Peyer's patch (tissue), 4 donors: ENCODE results near the gene BCLAF1. TPM values are rescaled to one million over a fixed set of nuclear protein-coding genes. Genes with fewer than 3 reads are reported as not detected.

Source experiments
- DNase-seq, 3 donors: peaks; one replicate each; pipeline ENCODE4 v3.0.0-alpha.2; 2017 to 2019
- H3K27ac ChIP-seq, 4 donors: fragments of 200-600 bp; sonication (generic); one replicate each; pipeline ENCODE4 v1.5.1; 2016 to 2019
- H3K27me3 ChIP-seq, 2 donors: fragments of 200-600 bp; sonication (generic); one replicate each; pipeline ENCODE4 v1.5.1; 2019
- H3K36me3 ChIP-seq, 3 donors: fragments of 200-600 bp; sonication (generic); one replicate each; pipeline ENCODE4 v1.5.1; 2016 to 2019
- H3K4me1 ChIP-seq, 4 donors: fragments of 200-600 bp; sonication (generic); one replicate each; pipeline ENCODE4 v1.5.1; 2016 to 2019
- H3K4me3 ChIP-seq, 4 donors: fragments of 200-600 bp; sonication (generic); 1 replicate in 3 of 4; 2 replicates in 1 of 4; pipeline ENCODE4 v1.5.1; 2016 to 2019; ENCODE audit warnings: mild to moderate bottlenecking in 1 of 4
- H3K9me3 ChIP-seq, 4 donors: fragments of 200-600 bp; sonication (generic); one replicate each; pipeline ENCODE4 v1.5.1; 2016 to 2019; ENCODE audit warnings: mild to moderate bottlenecking in 1 of 4
- CTCF ChIP-seq, 6 experiments: fragments of 450-650 bp in 4 of 6; fragments of 200-600 bp in 2 of 6; sonication (generic) in 1 of 6; IDR thresholded peaks; one replicate each; pipeline ENCODE4 v1.5.1; 2017 to 2019; ENCODE audit warnings: antibody characterized with exemption in 6 of 6, mild to moderate bottlenecking in 3 of 6, moderate library complexity in 1 of 6
- POLR2A ChIP-seq, 2 donors: fragments of 450-650 bp; IDR thresholded peaks; one replicate each; pipeline ENCODE4 v1.5.1; 2017; ENCODE audit warnings: antibody characterized with exemption in 2 of 2, mild to moderate bottlenecking in 2 of 2, moderate library complexity in 2 of 2
- total RNA-seq, 4 donors: library from RNA; depleted of rRNA; stranded (reverse); fragments of >200 nt; gene quantifications; one replicate each; pipeline ENCODE4 v1.1.0, GENCODE V29; 2016

BCLAF1 gene
- total RNA-seq, 4 donors from 2014 or later = 110 to 639 (median 135) TPM

- H3K4me3 ChIP-seq = no peak overlapping the region
- no peak for DNase-seq
- no peaks in the 10 kb centered on the region for H3K27me3 ChIP-seq
- TF ChIP-seq POLR2A (IDR thresholded peaks at IDR 0.05) = no peak
- no peak for TF ChIP-seq CTCF (IDR thresholded peaks at IDR 0.05)
- H3K36me3 ChIP-seq = no peaks in the 10 kb centered on the region
- no peaks in the 10 kb centered on the region for H3K9me3 ChIP-seq
- no peak overlapping the region for H3K27ac ChIP-seq
- no peaks in the 10 kb centered on the region for H3K4me1 ChIP-seq
Observed at GRCh38 chr6:136334853-136335252, 45.2 kb upstream of the BCLAF1 start.

GRCh38 chr6:136334465-136334846, 44.8 kb upstream of the BCLAF1 start:
- Histone ChIP-seq H3K4me3 (no peak overlapping the region), H3K9me3 (no peaks in the 10 kb centered on the region), H3K27ac (no peak overlapping the region), H3K27me3 (no peaks in the 10 kb centered on the region), H3K4me1 (no peaks in the 10 kb centered on the region), H3K36me3 (no peaks in the 10 kb centered on the region)
- TF ChIP-seq POLR2A (IDR thresholded peaks at IDR 0.05) (no peak), CTCF (IDR thresholded peaks at IDR 0.05) (no peak)
- DNase-seq = no peak

- no peak overlapping the region for H3K27ac ChIP-seq
- no peaks in the 10 kb centered on the region for H3K36me3 ChIP-seq
- DNase-seq = no peak
- no peaks in the 10 kb centered on the region for H3K27me3 ChIP-seq
- no peak overlapping the region for H3K4me3 ChIP-seq
- H3K9me3 ChIP-seq = no peaks in the 10 kb centered on the region
- H3K4me1 ChIP-seq = no peaks in the 10 kb centered on the region
- TF ChIP-seq CTCF (IDR thresholded peaks at IDR 0.05) (no peak), POLR2A (IDR thresholded peaks at IDR 0.05) (no peak)
Observed at GRCh38 chr6:136333824-136334464, 44.3 kb upstream of the BCLAF1 start.

- Histone ChIP-seq H3K4me3 (no peak overlapping the region), H3K36me3 (no peaks in the 10 kb centered on the region), H3K27me3 (no peaks in the 10 kb centered on the region), H3K9me3 (no peaks in the 10 kb centered on the region), H3K27ac (no peak overlapping the region), H3K4me1 (no peaks in the 10 kb centered on the region)
- no peak for TF ChIP-seq POLR2A (IDR thresholded peaks at IDR 0.05)
- no peak for TF ChIP-seq CTCF (IDR thresholded peaks at IDR 0.05)
- no peak for DNase-seq
Observed at GRCh38 chr6:136331461-136331860, 41.8 kb upstream of the BCLAF1 start.

- TF ChIP-seq CTCF (IDR thresholded peaks at IDR 0.05) = no peak
- TF ChIP-seq POLR2A (IDR thresholded peaks at IDR 0.05) = no peak
- Histone ChIP-seq H3K27me3 (no peaks in the 10 kb centered on the region), H3K27ac (no peak overlapping the region), H3K9me3 (no peaks in the 10 kb centered on the region), H3K4me1 (no peaks in the 10 kb centered on the region), H3K4me3 (no peak overlapping the region), H3K36me3 (no peaks in the 10 kb centered on the region)
- DNase-seq = no peak
Observed at GRCh38 chr6:136330634-136331033, 41.0 kb upstream of the BCLAF1 start.
